ENCODE results near the gene METTL9.

DNA sequence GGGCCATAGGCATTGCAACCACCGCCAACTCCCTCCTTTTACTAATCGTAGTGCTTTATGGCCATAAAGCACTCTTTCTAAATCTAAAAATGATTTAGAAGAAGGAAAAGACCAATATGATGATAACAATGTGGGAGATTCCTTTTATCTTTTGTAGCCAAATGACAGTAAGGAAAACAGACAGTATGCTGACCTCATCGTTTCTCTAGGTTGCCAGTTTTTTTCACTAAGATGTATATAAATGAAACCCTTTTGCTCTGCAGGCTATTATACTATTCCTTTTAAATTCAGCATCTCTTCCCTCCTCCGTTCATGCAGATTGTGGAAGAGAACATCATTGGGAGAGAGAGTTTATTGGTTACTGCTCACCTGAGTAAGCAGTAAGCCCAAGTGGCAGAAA is 89.7 kb downstream of the METTL9 start:
- TF ChIP-seq, protein P1, sequence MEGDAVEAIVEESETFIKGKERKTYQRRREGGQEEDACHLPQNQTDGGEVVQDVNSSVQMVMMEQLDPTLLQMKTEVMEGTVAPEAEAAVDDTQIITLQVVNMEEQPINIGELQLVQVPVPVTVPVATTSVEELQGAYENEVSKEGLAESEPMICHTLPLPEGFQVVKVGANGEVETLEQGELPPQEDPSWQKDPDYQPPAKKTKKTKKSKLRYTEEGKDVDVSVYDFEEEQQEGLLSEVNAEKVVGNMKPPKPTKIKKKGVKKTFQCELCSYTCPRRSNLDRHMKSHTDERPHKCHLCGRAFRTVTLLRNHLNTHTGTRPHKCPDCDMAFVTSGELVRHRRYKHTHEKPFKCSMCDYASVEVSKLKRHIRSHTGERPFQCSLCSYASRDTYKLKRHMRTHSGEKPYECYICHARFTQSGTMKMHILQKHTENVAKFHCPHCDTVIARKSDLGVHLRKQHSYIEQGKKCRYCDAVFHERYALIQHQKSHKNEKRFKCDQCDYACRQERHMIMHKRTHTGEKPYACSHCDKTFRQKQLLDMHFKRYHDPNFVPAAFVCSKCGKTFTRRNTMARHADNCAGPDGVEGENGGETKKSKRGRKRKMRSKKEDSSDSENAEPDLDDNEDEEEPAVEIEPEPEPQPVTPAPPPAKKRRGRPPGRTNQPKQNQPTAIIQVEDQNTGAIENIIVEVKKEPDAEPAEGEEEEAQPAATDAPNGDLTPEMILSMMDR (conservative IDR thresholded peaks at IDR 0.05 in 1 of 2, IDR thresholded peaks at IDR 0.05 in 1 of 2; ENCODE audit: low read depth in 1 of 2, low read length in 2 of 2) = no peak
- no peak for TF ChIP-seq EZH2 (IDR thresholded peaks at IDR 0.05; ENCODE audit: low read length, missing control alignments)

Data from fibroblast of lung (primary cell).